Measurements from ENCODE around the gene APP.
"Not testable (repeated sequence)": the region's sequence is repeated elsewhere in the genome, so short reads cannot be mapped to it uniquely, and the experiment has no call there.

Gene APP

GRCh38 chr21:26012482-26012881, 158.1 kb downstream of the APP start:
- not testable (repeated sequence) for DNase-seq

- no peak for DNase-seq
Observed at GRCh38 chr21:26011292-26011940, 159.2 kb downstream of the APP start.

- no peak for DNase-seq
Observed at GRCh38 chr21:26007951-26008498, 162.5 kb downstream of the APP start.

- no peak for DNase-seq
Observed at GRCh38 chr21:26005464-26005863, 165.1 kb downstream of the APP start.

- no peak for DNase-seq
Observed at GRCh38 chr21:26003404-26003803, 167.2 kb downstream of the APP start.

- no peak for DNase-seq
Observed at GRCh38 chr21:26001356-26001755, 169.2 kb downstream of the APP start.

GRCh38 chr21:25999921-26000582, 170.5 kb downstream of the APP start:
- peak; percentile 23 to 29 for DNase-seq

GRCh38 chr21:25997788-25998611, 172.6 kb downstream of the APP start:
- no peak for DNase-seq

GRCh38 chr21:25995278-25995677, 175.3 kb downstream of the APP start:
- DNase-seq: no peak

GRCh38 chr21:25994758-25995163, 175.8 kb downstream of the APP start:
- no peak for DNase-seq

- no peak for DNase-seq
Observed at GRCh38 chr21:25988738-25989137, 181.8 kb downstream of the APP start.

GRCh38 chr21:25987531-25987930, 183.0 kb downstream of the APP start:
- DNase-seq: no peak

- DNase-seq: no peak
Observed at GRCh38 chr21:25986928-25987327, 183.6 kb downstream of the APP start.

GRCh38 chr21:25985990-25986389, 184.6 kb downstream of the APP start:
- no peak for DNase-seq

GRCh38 chr21:25984538-25984937, 186.0 kb downstream of the APP start:
- no peak for DNase-seq

GRCh38 chr21:25983745-25984144, 186.8 kb downstream of the APP start:
- DNase-seq: no peak

- no peak for DNase-seq
Observed at GRCh38 chr21:25980710-25981109, 189.9 kb downstream of the APP start.

GRCh38 chr21:25979845-25980616, 190.5 kb downstream of the APP start:
- DNase-seq: no peak

- DNase-seq: no peak
Observed at GRCh38 chr21:25977068-25977611, 193.4 kb downstream of the APP start.

- DNase-seq: no peak
Observed at GRCh38 chr21:25974964-25975363, 195.6 kb downstream of the APP start.

- no peak for DNase-seq
Observed at GRCh38 chr21:25970254-25970930, 200.2 kb downstream of the APP start.

GRCh38 chr21:25967901-25968438, 202.6 kb downstream of the APP start:
- no peak for DNase-seq

Data from activated CD4-positive, alpha-beta T cell treated with anti-CD3 and anti-CD28 coated beads, Interleukin-2, amount 50 U/mL, for 48 hours (primary cell).